ENCODE data around the gene C11orf54.
A peak's percentile ranks its signal among the peaks of the same experiment; 100 is the strongest.
"Not testable (repeated sequence)": the region's sequence is repeated elsewhere in the genome, so short reads cannot be mapped to it uniquely, and the experiment has no call there.

Gene C11orf54

GRCh38 chr11:93766504-93766903 lies 25.0 kb downstream of the C11orf54 start:
- no peak for DNase-seq (ENCODE audit: low read depth in 2 of 2)

GRCh38 chr11:93767018-93767417 lies 25.5 kb downstream of the C11orf54 start:
- DNase-seq (ENCODE audit: low read depth in 2 of 2): no peak

- no peak for DNase-seq (ENCODE audit: low read depth in 2 of 2)
Measured at GRCh38 chr11:93770160-93770559, 28.7 kb downstream of the C11orf54 start.

GRCh38 chr11:93772123-93772522 lies 30.7 kb downstream of the C11orf54 start:
- no peak for DNase-seq (ENCODE audit: low read depth in 2 of 2)

GRCh38 chr11:93773045-93773477 lies 31.6 kb downstream of the C11orf54 start:
- no peak for DNase-seq (ENCODE audit: low read depth in 2 of 2)

- DNase-seq (ENCODE audit: low read depth in 2 of 2): no peak
Measured at GRCh38 chr11:93773601-93774200, 32.2 kb downstream of the C11orf54 start.

GRCh38 chr11:93774560-93774959 lies 33.1 kb downstream of the C11orf54 start:
- not testable (repeated sequence) for DNase-seq (ENCODE audit: low read depth in 2 of 2)

- no peak for DNase-seq (ENCODE audit: low read depth in 2 of 2)
Measured at GRCh38 chr11:93775289-93775688, 33.8 kb downstream of the C11orf54 start.

- no peak for DNase-seq (ENCODE audit: low read depth in 2 of 2)
Measured at GRCh38 chr11:93783362-93783761, 41.9 kb downstream of the C11orf54 start.

GRCh38 chr11:93783765-93784144 lies 42.3 kb downstream of the C11orf54 start:
- DNase-seq (ENCODE audit: low read depth in 2 of 2): no peak

GRCh38 chr11:93784145-93784934 lies 42.9 kb downstream of the C11orf54 start, which contains the start of gene MED17:
TSS of gene MED17 (plus strand) at chr11:93784282. CDS start at chr11:93784514, 232 bp downstream.
- peak; percentile 78 to 79 for DNase-seq (ENCODE audit: low read depth in 2 of 2)

GRCh38 chr11:93784935-93785360 lies 43.5 kb downstream of the C11orf54 start:
- no peak for DNase-seq (ENCODE audit: low read depth in 2 of 2)

GRCh38 chr11:93791493-93791892 lies 50.0 kb downstream of the C11orf54 start:
- no peak for DNase-seq (ENCODE audit: low read depth in 2 of 2)

- DNase-seq (ENCODE audit: low read depth in 2 of 2): no peak
Measured at GRCh38 chr11:93796441-93797231, 55.2 kb downstream of the C11orf54 start.

GRCh38 chr11:93801366-93801765 lies 59.9 kb downstream of the C11orf54 start:
- no peak for DNase-seq (ENCODE audit: low read depth in 2 of 2)

GRCh38 chr11:93804879-93805278 lies 63.4 kb downstream of the C11orf54 start:
- DNase-seq (ENCODE audit: low read depth in 2 of 2): no peak

GRCh38 chr11:93807980-93808379 lies 66.5 kb downstream of the C11orf54 start:
- DNase-seq (ENCODE audit: low read depth in 2 of 2): no peak

- DNase-seq (ENCODE audit: low read depth in 2 of 2): no peak
Measured at GRCh38 chr11:93813974-93814373, 72.5 kb downstream of the C11orf54 start.
